Endothelial cell of umbilical vein (primary cell): ENCODE results near the gene ZNF284.

Experiments
- EZH2 ChIP-seq: IDR thresholded peaks from 2 replicates; pipeline ENCODE4 v1.6.1; 2012; ENCODE audit warnings: borderline replicate concordance, low read depth, mild to moderate bottlenecking, moderate library complexity, low read length, inconsistent platforms; ENCODE audit not compliant: severe bottlenecking
- POLR2A ChIP-seq: IDR thresholded peaks from 2 replicates; pipeline ENCODE4 v1.6.1; 2012; ENCODE audit warnings: low read depth, mild to moderate bottlenecking, control low read depth, low read length
- TF ChIP-seq, protein P1 (sequence below), 2 donors: IDR thresholded peaks; 1 replicate in 1 of 2; 2 replicates in 1 of 2; pipeline ENCODE4 v1.5.1; 2011; ENCODE audit warnings: low read length in 2 of 2, mild to moderate bottlenecking in 2 of 2, moderate library complexity in 2 of 2, control low read depth in 1 of 2, inconsistent platforms in 1 of 2, low read depth in 1 of 2; ENCODE audit not compliant: insufficient read depth in 1 of 2; ENCODE audit errors: extremely low read depth in 1 of 2
- TF ChIP-seq, protein P2 (sequence below): IDR thresholded peaks from 2 replicates; pipeline ENCODE4 v1.6.1; 2011; ENCODE audit not compliant: insufficient read depth, insufficient read length

- TF ChIP-seq, protein P1, sequence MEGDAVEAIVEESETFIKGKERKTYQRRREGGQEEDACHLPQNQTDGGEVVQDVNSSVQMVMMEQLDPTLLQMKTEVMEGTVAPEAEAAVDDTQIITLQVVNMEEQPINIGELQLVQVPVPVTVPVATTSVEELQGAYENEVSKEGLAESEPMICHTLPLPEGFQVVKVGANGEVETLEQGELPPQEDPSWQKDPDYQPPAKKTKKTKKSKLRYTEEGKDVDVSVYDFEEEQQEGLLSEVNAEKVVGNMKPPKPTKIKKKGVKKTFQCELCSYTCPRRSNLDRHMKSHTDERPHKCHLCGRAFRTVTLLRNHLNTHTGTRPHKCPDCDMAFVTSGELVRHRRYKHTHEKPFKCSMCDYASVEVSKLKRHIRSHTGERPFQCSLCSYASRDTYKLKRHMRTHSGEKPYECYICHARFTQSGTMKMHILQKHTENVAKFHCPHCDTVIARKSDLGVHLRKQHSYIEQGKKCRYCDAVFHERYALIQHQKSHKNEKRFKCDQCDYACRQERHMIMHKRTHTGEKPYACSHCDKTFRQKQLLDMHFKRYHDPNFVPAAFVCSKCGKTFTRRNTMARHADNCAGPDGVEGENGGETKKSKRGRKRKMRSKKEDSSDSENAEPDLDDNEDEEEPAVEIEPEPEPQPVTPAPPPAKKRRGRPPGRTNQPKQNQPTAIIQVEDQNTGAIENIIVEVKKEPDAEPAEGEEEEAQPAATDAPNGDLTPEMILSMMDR (IDR thresholded peaks at IDR 0.05; ENCODE audit: extremely low read depth in 1 of 2, insufficient read depth in 1 of 2, low read depth in 1 of 2, low read length in 2 of 2) = no peak
- TF ChIP-seq, protein P2, sequence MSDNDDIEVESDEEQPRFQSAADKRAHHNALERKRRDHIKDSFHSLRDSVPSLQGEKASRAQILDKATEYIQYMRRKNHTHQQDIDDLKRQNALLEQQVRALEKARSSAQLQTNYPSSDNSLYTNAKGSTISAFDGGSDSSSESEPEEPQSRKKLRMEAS = no peak
- no peak for TF ChIP-seq POLR2A
- TF ChIP-seq EZH2 = no peak
Observed at GRCh38 chr19:44109458-44109857, 37.5 kb downstream of the ZNF284 start.
